GM19467 (cell line): ENCODE results near the gene KIF11.
A peak's percentile ranks its signal among the peaks of the same experiment; 100 is the strongest.

ENCODE experiments used
- ATAC-seq: cut with Tn5 transposase; IDR thresholded peaks from one replicate; pipeline ENCODE4 v1.9.1; 2021; ENCODE audit warnings: mild to moderate bottlenecking, moderate library complexity; ENCODE audit not compliant: unreplicated experiment

KIF11 gene

DNA sequence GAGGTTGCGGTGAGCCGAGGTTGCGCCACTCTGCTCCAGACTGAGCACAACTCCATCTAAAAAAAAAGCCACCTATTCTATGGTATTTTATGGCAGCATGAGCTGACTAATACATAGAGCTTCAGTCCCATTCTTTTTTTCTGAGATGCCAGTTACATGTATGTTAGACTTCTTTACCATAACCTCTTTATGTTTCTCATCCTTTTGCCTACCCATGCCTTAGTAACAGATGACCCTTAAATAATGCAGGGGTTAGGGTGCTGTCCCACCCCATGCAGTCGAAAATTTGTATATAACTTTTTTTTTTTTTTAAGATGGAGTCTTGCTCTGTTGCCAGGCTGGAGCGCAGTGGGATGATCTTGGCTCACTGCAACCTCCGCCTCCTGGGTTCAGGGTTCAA lies 74.1 kb downstream of the KIF11 start:
- ATAC-seq, result no peak

- ATAC-seq, result no peak
Observed at GRCh38 chr10:92677708-92678107, 84.8 kb downstream of the KIF11 start.

- no peak for ATAC-seq
Observed at GRCh38 chr10:92678206-92678605, 85.3 kb downstream of the KIF11 start.

DNA sequence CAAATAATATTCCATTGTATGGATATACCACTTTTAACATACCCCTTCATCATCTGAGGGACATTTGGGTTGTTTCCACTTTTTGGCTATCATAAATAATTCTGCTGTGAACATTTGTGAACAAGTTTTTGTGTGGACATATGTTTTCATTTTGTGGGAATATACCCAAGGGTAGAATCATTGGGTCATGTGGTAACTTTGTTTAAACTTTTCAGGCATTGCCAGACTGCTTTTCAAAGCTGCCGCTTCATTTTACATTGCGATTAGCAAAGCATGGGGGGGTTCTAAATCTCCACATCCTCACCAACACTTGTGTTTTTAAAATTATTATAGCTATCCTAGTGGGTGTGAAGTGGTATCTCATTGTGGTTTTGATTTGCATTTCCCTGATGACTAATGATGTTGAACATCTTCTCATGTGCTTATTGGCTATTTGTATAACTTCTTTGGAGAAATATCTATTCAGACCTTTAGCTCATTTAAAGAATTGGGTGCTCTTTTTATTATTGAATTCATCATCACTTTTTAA lies 88.4 kb downstream of the KIF11 start:
- no peak for ATAC-seq

DNA sequence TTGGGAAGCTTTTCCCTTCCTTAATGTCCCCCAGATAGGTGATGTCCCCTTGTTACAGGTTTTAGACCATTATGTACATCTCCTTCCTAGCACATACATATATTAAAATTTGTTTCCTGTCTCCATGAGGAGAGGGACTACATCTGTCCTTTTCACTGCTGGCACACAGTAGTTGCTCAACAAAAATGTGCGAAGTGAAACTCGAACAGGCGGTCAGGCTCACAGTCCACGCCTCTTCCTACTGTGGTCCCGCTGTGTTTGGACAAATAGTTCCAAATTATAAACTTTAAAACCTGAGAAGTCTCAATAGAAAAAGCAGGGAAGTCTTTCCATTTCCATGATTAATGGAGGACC lies 95.6 kb downstream of the KIF11 start:
- no peak for ATAC-seq

DNA sequence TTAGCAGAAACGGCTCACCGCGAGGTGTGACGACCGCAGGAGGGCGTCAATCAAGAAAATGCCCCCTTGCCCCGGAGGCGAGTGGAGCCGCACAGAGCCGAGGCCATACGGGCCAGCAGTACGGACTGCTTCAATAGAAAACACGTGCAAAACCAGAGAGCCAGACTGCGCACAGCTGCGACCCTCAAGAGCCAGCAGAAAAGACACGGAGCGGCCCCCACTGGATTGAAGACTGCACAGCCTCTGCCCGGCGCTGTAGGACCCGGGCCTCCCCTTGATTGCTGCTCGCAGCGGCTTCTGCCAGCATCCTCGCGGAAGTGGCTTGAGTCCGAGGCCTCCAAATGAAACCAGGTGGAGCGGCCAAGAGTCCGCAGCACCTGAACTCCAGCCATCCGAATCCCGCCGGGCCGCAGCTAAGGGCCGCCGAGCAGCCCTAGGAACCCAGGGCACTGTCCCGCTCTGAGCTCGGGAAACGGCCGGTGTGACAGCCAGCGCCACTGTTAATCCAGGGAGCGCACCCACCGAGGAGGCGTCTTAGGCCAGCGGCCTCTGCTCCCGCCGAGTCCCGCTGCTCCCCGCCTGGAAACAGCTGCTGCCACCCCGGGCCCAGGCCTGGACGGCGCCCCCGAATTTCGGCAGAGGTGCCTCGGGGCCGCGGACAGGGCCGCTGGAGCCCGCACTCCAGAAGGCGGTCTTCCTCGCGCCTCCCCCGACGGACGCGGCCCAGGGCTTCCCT lies 96.2 kb downstream of the KIF11 start:
- peak; percentile 32 for ATAC-seq

GRCh38 chr10:92689663-92690210 lies 96.8 kb downstream of the KIF11 start, which contains the start of gene HHEX:
TSS of gene HHEX (plus strand) at chr10:92689955. CDS start at chr10:92689987, 32 bp downstream.
- ATAC-seq, result peak; percentile 54

- no peak for ATAC-seq
Observed at GRCh38 chr10:92690211-92690914, 97.4 kb downstream of the KIF11 start.

DNA sequence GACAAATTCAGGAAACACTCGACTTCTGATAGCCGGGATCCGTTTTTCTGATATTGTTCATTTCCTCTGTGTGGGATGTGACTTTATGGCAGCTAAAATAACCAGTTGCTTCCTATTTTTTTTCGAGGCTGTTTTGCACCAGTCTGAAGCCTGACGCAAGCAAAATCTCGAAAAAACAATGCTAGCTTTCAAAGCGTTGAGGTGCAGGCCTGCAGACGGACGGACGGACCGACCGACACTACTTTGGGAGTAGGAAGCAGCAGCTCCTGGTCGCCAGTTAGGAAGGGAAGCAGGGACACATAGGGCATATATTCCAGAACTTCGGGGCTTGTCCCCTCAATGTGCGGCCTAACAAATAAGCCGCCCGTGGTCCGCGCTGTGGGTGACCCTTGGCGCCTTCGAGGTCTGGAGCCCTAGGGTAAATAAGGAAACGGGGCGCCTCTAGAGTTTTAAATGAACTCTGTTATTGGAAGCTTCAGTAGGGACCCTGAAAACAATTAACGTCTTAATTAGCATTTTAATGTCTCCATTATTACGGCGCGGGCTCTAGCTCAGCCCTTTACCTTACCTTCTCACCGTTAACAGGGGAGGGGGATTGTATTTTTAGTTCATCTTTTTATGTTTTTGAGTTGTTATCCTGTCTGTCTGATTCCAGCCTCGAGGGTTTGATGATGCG lies 98.1 kb downstream of the KIF11 start:
- ATAC-seq, result no peak

DNA sequence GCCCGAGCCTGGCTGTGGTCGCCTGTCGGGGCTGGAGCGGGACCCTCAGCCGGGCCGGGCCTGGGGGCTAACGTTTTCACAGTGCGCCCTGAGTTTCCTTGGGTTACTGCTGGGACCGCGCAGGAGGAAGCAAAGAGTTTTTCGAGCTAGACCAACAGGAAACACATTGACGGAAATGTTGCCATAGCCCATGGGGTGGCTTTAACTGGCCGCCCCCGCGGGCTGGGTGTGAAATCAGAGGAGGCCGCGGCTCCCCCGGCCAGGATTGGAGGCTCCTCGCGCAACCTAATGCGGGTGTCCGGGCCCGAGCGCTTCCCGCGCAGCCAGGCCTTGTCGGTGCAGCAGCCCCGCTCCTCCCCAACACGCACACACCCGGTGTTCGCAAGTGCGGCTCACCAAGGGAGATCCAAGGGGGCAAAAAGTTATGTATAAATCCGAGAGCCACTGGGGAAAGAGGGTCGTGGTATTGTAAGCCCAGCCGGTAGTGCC lies 98.7 kb downstream of the KIF11 start:
- ATAC-seq, result no peak

DNA sequence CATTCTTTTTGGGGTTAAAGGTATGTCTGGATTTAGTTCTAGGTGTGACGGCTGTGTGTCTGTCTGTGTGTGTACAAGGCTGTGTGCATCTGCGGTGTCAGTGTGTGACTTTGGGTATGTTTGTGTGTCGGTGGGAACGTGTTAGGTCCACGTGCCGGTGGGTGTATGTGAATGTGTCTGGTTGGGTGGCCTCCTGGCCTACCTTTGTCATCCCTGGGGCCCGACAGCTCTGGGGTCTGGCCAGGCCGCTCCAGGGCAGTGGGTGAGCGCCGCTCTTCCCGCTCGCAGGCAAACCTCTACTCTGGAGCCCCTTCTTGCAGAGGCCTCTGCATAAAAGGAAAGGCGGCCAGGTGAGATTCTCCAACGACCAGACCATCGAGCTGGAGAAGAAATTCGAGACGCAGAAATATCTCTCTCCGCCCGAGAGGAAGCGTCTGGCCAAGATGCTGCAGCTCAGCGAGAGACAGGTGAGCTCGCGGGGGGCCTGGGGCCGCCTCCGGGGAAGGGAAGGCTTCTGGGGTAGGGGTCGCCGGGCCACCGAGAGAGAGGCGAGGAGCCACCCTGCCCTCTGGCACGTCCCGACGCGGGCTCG lies 99.2 kb downstream of the KIF11 start:
- ATAC-seq, result no peak

- ATAC-seq, result no peak
Observed at GRCh38 chr10:92692697-92693533, 100.0 kb downstream of the KIF11 start.

DNA sequence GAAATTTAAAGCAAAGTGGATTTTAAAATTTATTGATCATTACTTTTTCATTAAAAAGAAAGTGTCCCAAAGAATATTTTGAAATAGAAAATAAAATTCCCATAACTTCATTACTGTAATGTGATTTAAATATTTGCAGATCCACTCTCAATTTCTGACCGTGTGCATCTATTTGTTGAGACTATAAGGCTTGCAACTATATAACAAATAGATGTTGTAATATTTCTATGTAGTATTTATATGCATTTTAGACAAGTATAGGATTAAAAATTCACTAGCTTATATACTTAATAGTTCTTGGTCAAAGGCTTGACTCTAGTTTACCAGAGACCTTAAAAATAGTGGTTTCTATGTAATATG lies 100.6 kb downstream of the KIF11 start:
- no peak for ATAC-seq

DNA sequence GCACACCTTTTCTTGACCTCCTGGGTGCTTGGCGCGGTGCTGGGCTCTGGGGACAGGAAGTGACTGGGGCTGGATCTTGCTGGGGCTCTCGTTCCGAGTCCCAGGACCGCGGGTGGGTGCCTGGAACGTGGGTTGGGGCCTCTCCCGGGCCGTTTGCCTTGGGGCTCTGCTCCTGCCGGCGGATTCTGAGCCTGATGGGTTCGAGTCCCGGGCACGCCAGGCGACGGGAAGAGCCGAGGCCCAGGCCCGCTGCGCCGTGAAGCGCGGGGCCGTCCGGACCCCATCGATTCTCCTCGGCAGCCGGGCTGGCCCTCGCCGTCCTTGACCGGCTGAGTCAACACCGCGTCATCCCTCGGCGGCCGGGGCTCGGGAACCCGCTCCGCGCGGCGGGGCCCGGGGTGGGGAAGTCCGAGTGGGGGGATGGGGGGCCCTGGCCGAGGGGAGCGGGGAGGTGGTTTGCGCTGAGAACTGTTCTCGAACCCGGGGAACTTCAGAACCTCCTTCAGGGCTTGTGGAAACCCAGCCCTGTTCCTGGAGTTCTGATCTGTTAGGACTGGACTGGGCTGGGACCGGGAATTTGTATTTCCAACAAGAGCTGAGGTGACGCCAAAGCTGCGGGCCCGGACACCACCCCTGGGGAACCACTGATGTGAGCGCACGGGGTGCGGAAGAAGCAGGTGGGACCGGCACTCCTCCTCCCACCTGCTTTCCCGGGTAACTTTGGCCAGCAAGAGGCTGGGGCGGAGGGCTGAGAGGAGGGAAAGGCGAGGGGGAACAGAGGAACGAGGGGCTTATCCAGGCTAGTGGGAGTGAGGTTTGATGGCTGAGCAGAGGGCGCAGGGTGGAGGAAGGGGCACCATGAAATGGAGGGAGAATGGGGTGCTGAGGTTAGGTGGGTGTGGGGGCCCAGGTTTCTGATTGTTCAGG lies 103.0 kb downstream of the KIF11 start:
- ATAC-seq, result no peak

GRCh38 chr10:92696606-92697383 lies 103.9 kb downstream of the KIF11 start:
- ATAC-seq, result no peak

GRCh38 chr10:92697663-92698511 lies 105.0 kb downstream of the KIF11 start:
- ATAC-seq, result no peak

DNA sequence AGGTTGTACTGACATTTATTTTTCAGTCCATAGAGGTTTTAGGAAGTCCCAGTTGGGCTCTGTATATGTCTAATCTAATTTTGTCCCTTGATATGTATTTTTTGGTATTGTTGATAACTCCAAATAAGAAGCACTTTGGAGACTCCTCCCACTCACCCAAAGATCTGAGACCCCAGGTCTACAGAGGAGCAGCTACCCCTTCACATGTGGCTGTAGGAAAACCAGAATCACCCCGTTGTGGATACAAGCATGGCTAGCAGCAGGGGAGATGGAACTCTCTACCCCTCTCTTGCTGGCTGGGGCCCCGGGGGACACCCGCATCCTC lies 106.2 kb downstream of the KIF11 start:
- no peak for ATAC-seq
